ENCODE data around the gene BAX. TPM values are rescaled to one million over a fixed set of nuclear protein-coding genes. Genes with fewer than 3 reads are reported as not detected.

Gene BAX
- total and polyA plus RNA-seq, 9 of the 15 experiments (the other 6 are each of a cell fraction or from before 2014, with no cell fraction given) = 3.2 to 95.4 (median 44.5) TPM

DNA sequence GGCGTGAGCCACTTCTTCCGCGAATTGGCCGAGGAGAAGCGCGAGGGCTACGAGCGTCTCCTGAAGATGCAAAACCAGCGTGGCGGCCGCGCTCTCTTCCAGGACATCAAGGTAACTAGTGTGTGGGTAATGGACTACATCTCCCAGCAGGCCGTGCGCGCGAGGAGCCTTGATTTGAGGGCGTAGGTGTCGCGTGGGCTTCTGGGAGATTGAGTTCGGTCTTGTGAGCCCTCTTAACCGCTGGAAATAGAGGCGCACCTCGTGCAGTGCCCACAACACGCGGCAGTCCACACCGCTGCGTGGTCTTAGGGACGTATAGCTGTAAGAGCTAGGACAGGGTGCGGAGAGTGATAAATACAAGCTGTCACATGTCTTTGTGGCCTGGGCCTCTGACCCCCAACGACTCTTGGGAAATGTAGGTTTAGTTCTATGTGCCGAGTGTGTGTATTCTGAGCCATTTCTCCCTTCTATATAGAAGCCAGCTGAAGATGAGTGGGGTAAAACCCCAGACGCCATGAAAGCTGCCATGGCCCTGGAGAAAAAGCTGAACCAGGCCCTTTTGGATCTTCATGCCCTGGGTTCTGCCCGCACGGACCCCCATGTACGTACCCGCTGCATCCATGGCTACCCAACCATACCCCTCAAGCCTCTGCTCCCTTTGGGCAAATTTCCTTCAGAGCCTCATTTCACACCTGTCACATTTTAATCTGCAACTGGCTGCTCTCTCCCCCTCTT, 11.3 kb downstream of the BAX start (continued):
- TF ChIP-seq, protein P1, sequence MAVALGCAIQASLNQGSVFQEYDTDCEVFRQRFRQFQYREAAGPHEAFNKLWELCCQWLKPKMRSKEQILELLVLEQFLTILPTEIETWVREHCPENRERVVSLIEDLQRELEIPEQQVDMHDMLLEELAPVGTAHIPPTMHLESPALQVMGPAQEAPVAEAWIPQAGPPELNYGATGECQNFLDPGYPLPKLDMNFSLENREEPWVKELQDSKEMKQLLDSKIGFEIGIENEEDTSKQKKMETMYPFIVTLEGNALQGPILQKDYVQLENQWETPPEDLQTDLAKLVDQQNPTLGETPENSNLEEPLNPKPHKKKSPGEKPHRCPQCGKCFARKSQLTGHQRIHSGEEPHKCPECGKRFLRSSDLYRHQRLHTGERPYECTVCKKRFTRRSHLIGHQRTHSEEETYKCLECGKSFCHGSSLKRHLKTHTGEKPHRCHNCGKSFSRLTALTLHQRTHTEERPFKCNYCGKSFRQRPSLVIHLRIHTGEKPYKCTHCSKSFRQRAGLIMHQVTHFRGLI (CRISPR knock-in tag; IDR thresholded peaks at IDR 0.05) = no peak
- TF ChIP-seq ZSCAN29 (IDR thresholded peaks at IDR 0.05) (no peak), ARID2 (IDR thresholded peaks at IDR 0.05) (no peak), NCOR1 (IDR thresholded peaks at IDR 0.05) (no peak), FOXK1 (CRISPR knock-in tag; IDR thresholded peaks at IDR 0.05; ENCODE audit: borderline replicate concordance) (peak; percentile 91; the same call in 1 of the 2 replicates), ZFP36 (IDR thresholded peaks at IDR 0.05; ENCODE audit: low read depth, low read length, partially characterized antibody) (no peak), TAF15 (IDR thresholded peaks at IDR 0.05; ENCODE audit: low read depth, low read length) (no peak), MYNN (IDR thresholded peaks at IDR 0.05) (no peak), MYNN (CRISPR knock-in tag; IDR thresholded peaks at IDR 0.05) (no peak), SPI1 (IDR thresholded peaks at IDR 0.05; ENCODE audit: borderline replicate concordance, low read depth, low read length) (no peak), BDP1 (IDR thresholded peaks at IDR 0.05; ENCODE audit: insufficient read depth, insufficient read length) (no peak), RBM14 (IDR thresholded peaks at IDR 0.05; ENCODE audit: borderline replicate concordance, insufficient read depth, low read depth, low read length) (no peak)
- TF ChIP-seq, protein P2, sequence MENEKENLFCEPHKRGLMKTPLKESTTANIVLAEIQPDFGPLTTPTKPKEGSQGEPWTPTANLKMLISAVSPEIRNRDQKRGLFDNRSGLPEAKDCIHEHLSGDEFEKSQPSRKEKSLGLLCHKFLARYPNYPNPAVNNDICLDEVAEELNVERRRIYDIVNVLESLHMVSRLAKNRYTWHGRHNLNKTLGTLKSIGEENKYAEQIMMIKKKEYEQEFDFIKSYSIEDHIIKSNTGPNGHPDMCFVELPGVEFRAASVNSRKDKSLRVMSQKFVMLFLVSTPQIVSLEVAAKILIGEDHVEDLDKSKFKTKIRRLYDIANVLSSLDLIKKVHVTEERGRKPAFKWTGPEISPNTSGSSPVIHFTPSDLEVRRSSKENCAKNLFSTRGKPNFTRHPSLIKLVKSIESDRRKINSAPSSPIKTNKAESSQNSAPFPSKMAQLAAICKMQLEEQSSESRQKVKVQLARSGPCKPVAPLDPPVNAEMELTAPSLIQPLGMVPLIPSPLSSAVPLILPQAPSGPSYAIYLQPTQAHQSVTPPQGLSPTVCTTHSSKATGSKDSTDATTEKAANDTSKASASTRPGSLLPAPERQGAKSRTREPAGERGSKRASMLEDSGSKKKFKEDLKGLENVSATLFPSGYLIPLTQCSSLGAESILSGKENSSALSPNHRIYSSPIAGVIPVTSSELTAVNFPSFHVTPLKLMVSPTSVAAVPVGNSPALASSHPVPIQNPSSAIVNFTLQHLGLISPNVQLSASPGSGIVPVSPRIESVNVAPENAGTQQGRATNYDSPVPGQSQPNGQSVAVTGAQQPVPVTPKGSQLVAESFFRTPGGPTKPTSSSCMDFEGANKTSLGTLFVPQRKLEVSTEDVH (IDR thresholded peaks at IDR 0.05; ENCODE audit: low read depth, partially characterized antibody) = no peak
- TF ChIP-seq, protein P3, sequence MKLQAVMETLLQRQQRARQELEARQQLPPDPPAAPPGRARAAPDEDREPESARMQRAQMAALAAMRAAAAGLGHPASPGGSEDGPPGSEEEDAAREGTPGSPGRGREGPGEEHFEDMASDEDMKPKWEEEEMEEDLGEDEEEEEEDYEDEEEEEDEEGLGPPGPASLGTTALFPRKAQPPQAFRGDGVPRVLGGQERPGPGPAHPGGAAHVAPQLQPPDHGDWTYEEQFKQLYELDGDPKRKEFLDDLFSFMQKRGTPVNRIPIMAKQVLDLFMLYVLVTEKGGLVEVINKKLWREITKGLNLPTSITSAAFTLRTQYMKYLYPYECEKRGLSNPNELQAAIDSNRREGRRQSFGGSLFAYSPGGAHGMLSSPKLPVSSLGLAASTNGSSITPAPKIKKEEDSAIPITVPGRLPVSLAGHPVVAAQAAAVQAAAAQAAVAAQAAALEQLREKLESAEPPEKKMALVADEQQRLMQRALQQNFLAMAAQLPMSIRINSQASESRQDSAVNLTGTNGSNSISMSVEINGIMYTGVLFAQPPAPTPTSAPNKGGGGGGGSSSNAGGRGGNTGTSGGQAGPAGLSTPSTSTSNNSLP (IDR thresholded peaks at IDR 0.05; ENCODE audit: borderline replicate concordance, low read depth, low read length) = no peak
- TF ChIP-seq, protein P4, sequence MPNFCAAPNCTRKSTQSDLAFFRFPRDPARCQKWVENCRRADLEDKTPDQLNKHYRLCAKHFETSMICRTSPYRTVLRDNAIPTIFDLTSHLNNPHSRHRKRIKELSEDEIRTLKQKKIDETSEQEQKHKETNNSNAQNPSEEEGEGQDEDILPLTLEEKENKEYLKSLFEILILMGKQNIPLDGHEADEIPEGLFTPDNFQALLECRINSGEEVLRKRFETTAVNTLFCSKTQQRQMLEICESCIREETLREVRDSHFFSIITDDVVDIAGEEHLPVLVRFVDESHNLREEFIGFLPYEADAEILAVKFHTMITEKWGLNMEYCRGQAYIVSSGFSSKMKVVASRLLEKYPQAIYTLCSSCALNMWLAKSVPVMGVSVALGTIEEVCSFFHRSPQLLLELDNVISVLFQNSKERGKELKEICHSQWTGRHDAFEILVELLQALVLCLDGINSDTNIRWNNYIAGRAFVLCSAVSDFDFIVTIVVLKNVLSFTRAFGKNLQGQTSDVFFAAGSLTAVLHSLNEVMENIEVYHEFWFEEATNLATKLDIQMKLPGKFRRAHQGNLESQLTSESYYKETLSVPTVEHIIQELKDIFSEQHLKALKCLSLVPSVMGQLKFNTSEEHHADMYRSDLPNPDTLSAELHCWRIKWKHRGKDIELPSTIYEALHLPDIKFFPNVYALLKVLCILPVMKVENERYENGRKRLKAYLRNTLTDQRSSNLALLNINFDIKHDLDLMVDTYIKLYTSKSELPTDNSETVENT (CRISPR knock-in tag; IDR thresholded peaks at IDR 0.05) = no peak; the same call in 1 of the 2 replicates
- TF ChIP-seq, protein P5, sequence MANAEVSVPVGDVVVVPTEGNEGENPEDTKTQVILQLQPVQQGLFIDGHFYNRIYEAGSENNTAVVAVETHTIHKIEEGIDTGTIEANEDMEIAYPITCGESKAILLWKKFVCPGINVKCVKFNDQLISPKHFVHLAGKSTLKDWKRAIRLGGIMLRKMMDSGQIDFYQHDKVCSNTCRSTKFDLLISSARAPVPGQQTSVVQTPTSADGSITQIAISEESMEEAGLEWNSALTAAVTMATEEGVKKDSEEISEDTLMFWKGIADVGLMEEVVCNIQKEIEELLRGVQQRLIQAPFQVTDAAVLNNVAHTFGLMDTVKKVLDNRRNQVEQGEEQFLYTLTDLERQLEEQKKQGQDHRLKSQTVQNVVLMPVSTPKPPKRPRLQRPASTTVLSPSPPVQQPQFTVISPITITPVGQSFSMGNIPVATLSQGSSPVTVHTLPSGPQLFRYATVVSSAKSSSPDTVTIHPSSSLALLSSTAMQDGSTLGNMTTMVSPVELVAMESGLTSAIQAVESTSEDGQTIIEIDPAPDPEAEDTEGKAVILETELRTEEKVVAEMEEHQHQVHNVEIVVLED (CRISPR knock-in tag; IDR thresholded peaks at IDR 0.05) = no peak
